Liver (tissue), 9 donors: ENCODE measurements around the gene NAV2. TPM values are rescaled to one million over a fixed set of nuclear protein-coding genes. Genes with fewer than 3 reads are reported as not detected.

ENCODE experiments used
- DNase-seq: peaks from one replicate; pipeline ENCODE4 v3.0.0-alpha.2; 2017; ENCODE audit warnings: low spot score
- H3K27ac ChIP-seq, 2 donors: one replicate each; pipeline ENCODE4 v1.7.0; 2013; ENCODE audit warnings: inconsistent platforms in 2 of 2, low read length in 2 of 2, control low read depth in 1 of 2, low read depth in 1 of 2, mild to moderate bottlenecking in 1 of 2
- H3K27me3 ChIP-seq, 4 donors: one replicate each; pipeline versions ENCODE4 v1.6.1 to v1.7.0; 2013; ENCODE audit warnings: low read length in 3 of 4, inconsistent platforms in 1 of 4, mild to moderate bottlenecking in 1 of 4, moderate library complexity in 1 of 4; ENCODE audit not compliant: control insufficient read depth in 4 of 4, insufficient read depth in 4 of 4
- H3K36me3 ChIP-seq, 4 donors: one replicate each; pipeline versions ENCODE4 v1.6.1 to v1.7.0; 2013; ENCODE audit warnings: low read length in 3 of 4, mild to moderate bottlenecking in 3 of 4, low read depth in 1 of 4, moderate library complexity in 1 of 4; ENCODE audit not compliant: control insufficient read depth in 4 of 4, insufficient read depth in 3 of 4
- H3K4me1 ChIP-seq, 4 donors: one replicate each; pipeline versions ENCODE4 v1.6.1 to v1.7.0; 2013; ENCODE audit warnings: low read length in 3 of 4, mild to moderate bottlenecking in 3 of 4, moderate library complexity in 1 of 4; ENCODE audit not compliant: control insufficient read depth in 4 of 4, insufficient read depth in 4 of 4
- H3K4me3 ChIP-seq, 3 donors: one replicate each; pipeline versions ENCODE4 v1.6.1 to v1.7.0; 2013; ENCODE audit warnings: low read length in 3 of 3, control low read depth in 1 of 3, low read depth in 1 of 3, mild to moderate bottlenecking in 1 of 3
- H3K9ac ChIP-seq, 2 donors: one replicate each; pipeline ENCODE4 v1.7.0; 2013; ENCODE audit warnings: low read length in 2 of 2, mild to moderate bottlenecking in 2 of 2, moderate library complexity in 2 of 2, control low read depth in 1 of 2, low read depth in 1 of 2
- H3K9me3 ChIP-seq, 4 donors: one replicate each; pipeline versions ENCODE4 v1.6.1 to v1.7.0; 2013; ENCODE audit warnings: low read length in 3 of 4; ENCODE audit not compliant: control insufficient read depth in 4 of 4
- CTCF ChIP-seq: fragments of 150-350 bp; IDR thresholded peaks from 2 replicates; pipeline ENCODE4 v1.5.1; 2017; ENCODE audit warnings: improper control_type of control experiment, low read depth, low read length; ENCODE audit not compliant: missing input control
- EGR1 ChIP-seq, 2 donors: IDR thresholded peaks; 2 replicates each; pipeline ENCODE4 v1.6.1; 2016 to 2018; ENCODE audit warnings: antibody characterized with exemption in 2 of 2, low read depth in 2 of 2
- FOXA1 ChIP-seq: IDR thresholded peaks from 2 replicates; pipeline ENCODE4 v1.6.1; 2016; ENCODE audit warnings: antibody characterized with exemption
- FOXA2 ChIP-seq: IDR thresholded peaks from 2 replicates; pipeline ENCODE4 v1.6.1; 2016; ENCODE audit warnings: antibody characterized with exemption
- GABPA ChIP-seq, 2 donors: IDR thresholded peaks in 1 of 2; conservative IDR thresholded peaks in 1 of 2; 2 replicates each; pipeline ENCODE4 v1.6.1; 2016; ENCODE audit warnings: antibody characterized with exemption in 2 of 2, mild to moderate bottlenecking in 1 of 2, moderate library complexity in 1 of 2
- HNF4A ChIP-seq, 2 donors: conservative IDR thresholded peaks; 2 replicates each; pipeline ENCODE4 v1.6.1; 2016; ENCODE audit warnings: antibody characterized with exemption in 2 of 2, mild to moderate bottlenecking in 2 of 2
- HNF4G ChIP-seq: IDR thresholded peaks from 2 replicates; pipeline ENCODE4 v1.6.1; 2016; ENCODE audit warnings: antibody characterized with exemption
- JUND ChIP-seq, 2 donors: IDR thresholded peaks; 2 replicates each; pipeline ENCODE4 v1.6.1; 2016; ENCODE audit warnings: antibody characterized with exemption in 2 of 2
- MAX ChIP-seq: IDR thresholded peaks from 2 replicates; pipeline ENCODE4 v1.6.1; 2016; ENCODE audit warnings: antibody characterized with exemption
- NR2F2 ChIP-seq: IDR thresholded peaks from 2 replicates; pipeline ENCODE4 v1.6.1; 2016; ENCODE audit warnings: antibody characterized with exemption
- RAD21 ChIP-seq, 2 donors: IDR thresholded peaks; 2 replicates each; pipeline ENCODE4 v1.6.1; 2016; ENCODE audit warnings: antibody characterized with exemption in 2 of 2, mild to moderate bottlenecking in 2 of 2
- REST ChIP-seq: IDR thresholded peaks from 2 replicates; pipeline ENCODE4 v1.6.1; 2016; ENCODE audit warnings: antibody characterized with exemption, mild to moderate bottlenecking
- RXRA ChIP-seq, 2 donors: IDR thresholded peaks; 2 replicates each; pipeline ENCODE4 v1.6.1; 2017 to 2018; ENCODE audit warnings: antibody characterized with exemption in 2 of 2, mild to moderate bottlenecking in 1 of 2
- SP1 ChIP-seq: IDR thresholded peaks from 2 replicates; pipeline ENCODE4 v1.6.1; 2018; ENCODE audit warnings: antibody characterized with exemption, mild to moderate bottlenecking
- TAF1 ChIP-seq: conservative IDR thresholded peaks from 2 replicates; pipeline ENCODE4 v1.6.1; 2016; ENCODE audit warnings: antibody characterized with exemption, mild to moderate bottlenecking
- YY1 ChIP-seq: IDR thresholded peaks from 2 replicates; pipeline ENCODE4 v1.6.1; 2016; ENCODE audit warnings: antibody characterized with exemption, mild to moderate bottlenecking
- ZBTB33 ChIP-seq: IDR thresholded peaks from 2 replicates; pipeline ENCODE4 v1.6.1; 2016; ENCODE audit warnings: antibody characterized with exemption
- WGBS: extraction: QIAGEN DNeasy Blood & Tissue Kit; methylation state at CpG from one replicate; pipeline ENCODE4 v1.1.7; 2013; 5-methylcytosine and 5-hydroxymethylcytosine counted together
- polyA plus RNA-seq, 2 donors: library from polyadenylated mRNA; stranded (reverse) in 1 of 2; unstranded in 1 of 2; fragments of 200-250 nt in 1 of 2; fragments of >200 nt in 1 of 2; fragmentation: Nextera tagmentation in 1 of 2; extraction: Ambion mirVana in 1 of 2; gene quantifications; one replicate each; pipeline versions ENCODE4 v1.2.1 to v1.2.3, GENCODE V29; 2013 to 2015
- total RNA-seq, 2 donors: library from RNA; depleted of rRNA; stranded (reverse); fragments of >200 nt; gene quantifications; one replicate each; pipeline ENCODE4 v1.2.3, GENCODE V29; 2014
- TF ChIP-seq, protein P1 (sequence below): IDR thresholded peaks from 2 replicates; pipeline ENCODE4 v1.6.1; 2016; ENCODE audit warnings: antibody characterized with exemption
- donor health status: healthy.
- donor health status: healthy.
- donor health status: healthy.
- donor health status: healthy.
- donor health status: healthy.

Gene NAV2
- total and polyA plus RNA-seq, 4 donors: 6.3 to 20.5 (median 11.6) TPM

GRCh38 chr11:20138707-20139106 lies 426.1 kb downstream of the NAV2 start:
- Histone ChIP-seq H3K4me3 (no peak overlapping the region), H3K4me1 (no peaks in the 10 kb centered on the region), H3K27me3 (no peaks in the 10 kb centered on the region), H3K9me3 (no peaks in the 10 kb centered on the region), H3K36me3 (no peaks in the 10 kb centered on the region), H3K9ac (no peak overlapping the region), H3K27ac (no peak overlapping the region)
- no peak for DNase-seq
- WGBS: 89% methylated on average over 4 of the region's 4 CpGs
- TF ChIP-seq RAD21 (IDR thresholded peaks at IDR 0.05): no peak
- no peak for TF ChIP-seq ZBTB33
- no peak for TF ChIP-seq FOXA1
- no peak for TF ChIP-seq CTCF
- no peak for TF ChIP-seq FOXA2
- TF ChIP-seq TAF1: no peak

DNA sequence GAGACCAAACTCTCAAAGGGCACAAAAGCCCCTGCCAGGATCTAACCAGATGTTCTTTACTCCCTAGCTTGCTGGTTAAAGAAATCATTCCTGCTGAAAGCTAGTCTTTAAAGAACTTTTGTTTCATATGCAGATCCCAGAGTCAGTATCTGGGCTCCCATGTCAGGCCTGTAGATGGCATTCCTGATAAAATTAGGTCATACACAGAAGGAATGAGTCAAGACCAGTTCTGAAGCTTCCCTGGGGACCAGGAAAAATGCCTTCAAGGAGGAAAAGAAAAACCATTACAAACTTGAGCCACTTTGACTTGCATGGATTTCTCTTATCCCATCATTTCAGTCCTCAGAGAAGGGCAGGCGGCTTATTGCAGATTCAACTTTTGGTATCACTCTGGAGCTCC lies 441.7 kb downstream of the NAV2 start:
- Histone ChIP-seq H3K27me3 (peaks cover 5 to 26% (median 13%) of the 10 kb centered on the region in 4 donors), H3K4me1 (peaks cover 7 to 14% (median 9%) of the 10 kb centered on the region in 4 donors), H3K4me3 (no peak overlapping the region), H3K9ac (no peak overlapping the region), H3K27ac (no peak overlapping the region), H3K36me3 (no peaks in the 10 kb centered on the region), H3K9me3 (peaks cover 0 to 4% (median 1%) of the 10 kb centered on the region in 4 donors)
- WGBS: 95% methylated on average over 1 of the region's 1 CpG
- no peak for DNase-seq
- TF ChIP-seq HNF4A (conservative IDR thresholded peaks at IDR 0.05) (no peak), MAX (no peak), TAF1 (no peak), FOXA2 (no peak), GABPA (IDR thresholded peaks at IDR 0.05 in 1 of 2, conservative IDR thresholded peaks at IDR 0.05 in 1 of 2) (no peak), CTCF (no peak), REST (no peak), NR2F2 (no peak), SP1 (no peak), RAD21 (IDR thresholded peaks at IDR 0.05) (no peak), YY1 (no peak), HNF4G (no peak), RXRA (IDR thresholded peaks at IDR 0.05) (no peak), JUND (IDR thresholded peaks at IDR 0.05) (no peak), FOXA1 (no peak), ZBTB33 (no peak), EGR1 (IDR thresholded peaks at IDR 0.05; ENCODE audit: low read depth in 2 of 2) (no peak)
- TF ChIP-seq, protein P1, sequence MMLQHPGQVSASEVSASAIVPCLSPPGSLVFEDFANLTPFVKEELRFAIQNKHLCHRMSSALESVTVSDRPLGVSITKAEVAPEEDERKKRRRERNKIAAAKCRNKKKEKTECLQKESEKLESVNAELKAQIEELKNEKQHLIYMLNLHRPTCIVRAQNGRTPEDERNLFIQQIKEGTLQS: no peak
